Measurements from ENCODE around the gene VWC2L.

- no peak for TF ChIP-seq CTCF (IDR thresholded peaks at IDR 0.05; ENCODE audit: low read depth, low read length, poor library complexity, severe bottlenecking)
- TF ChIP-seq EZH2phosphoT487 (IDR thresholded peaks at IDR 0.05; ENCODE audit: borderline replicate concordance, low read length): no peak
These were observed 194.0 kb downstream of the VWC2L start for GRCh38 chr2:214604861-214605260.
